Natural killer cell (primary cell): ENCODE data around the gene SRL. TPM values are rescaled to one million over a fixed set of nuclear protein-coding genes. Genes with fewer than 3 reads are reported as not detected.

Experiments used
- ATAC-seq, 3 donors: fragments of 150-1000 bp in 2 of 3; fragments of 200-7000 bp in 1 of 3; cut with Tn5 transposase; 1 replicate in 1 of 3; 2 replicates in 2 of 3; pipeline ENCODE4 v1.10.0; 2021; ENCODE audit warnings: mild to moderate bottlenecking in 2 of 3, moderate library complexity in 2 of 3
- DNase-seq, 2 donors: peaks; one replicate each; pipeline versions ENCODE4 v3.0.0 to v3.0.0-alpha.2; 2013 to 2021; ENCODE audit warnings: mixed read lengths in 1 of 2
- H3K27ac ChIP-seq: one replicate; pipeline ENCODE4 v1.5.1; 2013; ENCODE audit warnings: mild to moderate bottlenecking, low read length
- H3K27me3 ChIP-seq: one replicate; pipeline ENCODE4 v1.6.1; 2013; ENCODE audit warnings: low read length; ENCODE audit not compliant: control insufficient read depth, insufficient read depth
- H3K36me3 ChIP-seq: one replicate; pipeline ENCODE4 v1.6.1; 2013; ENCODE audit warnings: low read length; ENCODE audit not compliant: control insufficient read depth, insufficient read depth
- H3K4me1 ChIP-seq: one replicate; pipeline ENCODE4 v1.6.1; 2013; ENCODE audit warnings: low read length; ENCODE audit not compliant: control insufficient read depth, insufficient read depth
- H3K4me3 ChIP-seq: one replicate; pipeline ENCODE4 v1.5.1; 2013; ENCODE audit warnings: low read length
- H3K9me3 ChIP-seq: one replicate; pipeline ENCODE4 v1.6.1; 2013; ENCODE audit warnings: low read length; ENCODE audit not compliant: control insufficient read depth, insufficient read depth
- H3K27ac Mint-ChIP-seq, 2 donors: one replicate each; pipeline ENCODE4 v1.8.0; 2022; ENCODE audit warnings: mild to moderate bottlenecking in 2 of 2, mixed read lengths in 2 of 2, moderate library complexity in 1 of 2
- H3K27me3 Mint-ChIP-seq, 2 donors: one replicate each; pipeline ENCODE4 v1.8.0; 2022; ENCODE audit warnings: low read depth in 2 of 2, mixed read lengths in 2 of 2
- H3K36me3 Mint-ChIP-seq: one replicate; pipeline ENCODE4 v1.8.0; 2022; ENCODE audit warnings: mixed read lengths
- H3K4me1 Mint-ChIP-seq, 2 donors: one replicate each; pipeline ENCODE4 v1.8.0; 2022; ENCODE audit warnings: mixed read lengths in 2 of 2
- H3K4me3 Mint-ChIP-seq: one replicate; pipeline ENCODE4 v1.8.0; 2022; ENCODE audit warnings: mild to moderate bottlenecking, moderate library complexity, mixed read lengths
- H3K9me3 Mint-ChIP-seq, 2 donors: one replicate each; pipeline ENCODE4 v1.8.0; 2022; ENCODE audit warnings: mixed read lengths in 2 of 2
- CTCF ChIP-seq: fragments of 200-600 bp; IDR thresholded peaks from one replicate; pipeline ENCODE4 v1.8.0; 2022; ENCODE audit warnings: antibody characterized with exemption
- WGBS: methylation state at CpG from one replicate; pipeline ENCODE4 v1.1.7; 2013; ENCODE audit warnings: missing lambda C conversion rate; ENCODE audit not compliant: insufficient coverage; 5-methylcytosine and 5-hydroxymethylcytosine counted together
- intact Hi-C: fragments of 100-400 bp; cut with micrococcal nuclease; formaldehyde crosslinking; loops from one replicate; pipeline ENCODE4 v1.14.2; 2022
- total RNA-seq, 4 donors: library from RNA; stranded (reverse); fragments of 120-200 nt in 1 of 4; gene quantifications; one replicate each; pipeline versions ENCODE4 v1.2.3 to v1.2.4, GENCODE V29; 2013 to 2022

Gene SRL
- total RNA-seq, 3 donors from 2014 or later (not counting 1 experiment from before 2014, with no cell fraction given) = not detected

- no peak overlapping the region for H3K4me3 ChIP-seq
- H3K27ac ChIP-seq = no peak overlapping the region
- no peak overlapping the region for H3K4me3 Mint-ChIP-seq
- H3K4me1 ChIP-seq = peaks cover 6% of the 10 kb centered on the region
- WGBS = 83% methylated on average over 4 of the region's 4 CpGs
- TF ChIP-seq CTCF = no peak
- no peaks in the 10 kb centered on the region for H3K27me3 ChIP-seq
- H3K9me3 Mint-ChIP-seq = no peaks in the 10 kb centered on the region
- intact Hi-C loops = no loop called here
- H3K9me3 ChIP-seq = no peaks in the 10 kb centered on the region
- no peaks in the 10 kb centered on the region for H3K36me3 ChIP-seq
- no peaks in the 10 kb centered on the region for H3K36me3 Mint-ChIP-seq
- H3K4me1 Mint-ChIP-seq = peaks cover 0 to 7% of the 10 kb centered on the region in 2 donors
- no peak for ATAC-seq
- no peak overlapping the region for H3K27ac Mint-ChIP-seq
- no peaks in the 10 kb centered on the region for H3K27me3 Mint-ChIP-seq
- no peak for DNase-seq
Observed at GRCh38 chr16:4198816-4199215, 43.1 kb downstream of the SRL start.

GRCh38 chr16:4194661-4195060 is 47.2 kb downstream of the SRL start:
- H3K4me3 Mint-ChIP-seq = no peak overlapping the region
- Histone ChIP-seq H3K9me3 (no peaks in the 10 kb centered on the region), H3K36me3 (no peaks in the 10 kb centered on the region), H3K4me1 (no peaks in the 10 kb centered on the region), H3K27me3 (no peaks in the 10 kb centered on the region), H3K4me3 (no peak overlapping the region), H3K27ac (no peak overlapping the region)
- no peak for DNase-seq
- H3K27ac Mint-ChIP-seq = no peak overlapping the region
- no peaks in the 10 kb centered on the region for H3K36me3 Mint-ChIP-seq
- H3K9me3 Mint-ChIP-seq = no peaks in the 10 kb centered on the region
- intact Hi-C loops = no loop called here
- H3K27me3 Mint-ChIP-seq = no peaks in the 10 kb centered on the region
- TF ChIP-seq CTCF = no peak
- ATAC-seq = peak in 1 of 3 donors; percentile 41
- H3K4me1 Mint-ChIP-seq = no peaks in the 10 kb centered on the region
- WGBS = 38% methylated on average over 4 of the region's 4 CpGs

GRCh38 chr16:4193920-4194319 is 48.0 kb downstream of the SRL start:
- H3K27ac Mint-ChIP-seq = no peak overlapping the region
- no peak overlapping the region for H3K4me3 ChIP-seq
- H3K4me1 ChIP-seq = no peaks in the 10 kb centered on the region
- DNase-seq (no peak), ATAC-seq (no peak)
- intact Hi-C loops = no loop called here
- no peak overlapping the region for H3K27ac ChIP-seq
- WGBS = 89% methylated on average over 1 of the region's 1 CpG
- no peaks in the 10 kb centered on the region for H3K36me3 ChIP-seq
- H3K4me1 Mint-ChIP-seq = no peaks in the 10 kb centered on the region
- no peak overlapping the region for H3K4me3 Mint-ChIP-seq
- peaks cover 0 to 7% of the 10 kb centered on the region in 2 donors for H3K27me3 Mint-ChIP-seq
- H3K9me3 ChIP-seq = no peaks in the 10 kb centered on the region
- H3K36me3 Mint-ChIP-seq = no peaks in the 10 kb centered on the region
- no peak for TF ChIP-seq CTCF
- no peaks in the 10 kb centered on the region for H3K27me3 ChIP-seq
- no peaks in the 10 kb centered on the region for H3K9me3 Mint-ChIP-seq

- 96% methylated on average over 14 of the region's 14 CpGs for WGBS
- intact Hi-C loops = no loop called here
- Mint-ChIP-seq H3K4me3 (no peak overlapping the region), H3K36me3 (no peaks in the 10 kb centered on the region), H3K9me3 (no peaks in the 10 kb centered on the region), H3K27ac (no peak overlapping the region), H3K4me1 (no peaks in the 10 kb centered on the region), H3K27me3 (peaks cover 0 to 7% of the 10 kb centered on the region in 2 donors)
- ATAC-seq (no peak), DNase-seq (no peak)
- H3K4me1 ChIP-seq = no peaks in the 10 kb centered on the region
- no peaks in the 10 kb centered on the region for H3K36me3 ChIP-seq
- H3K4me3 ChIP-seq = no peak overlapping the region
- no peak overlapping the region for H3K27ac ChIP-seq
- H3K9me3 ChIP-seq = no peaks in the 10 kb centered on the region
- H3K27me3 ChIP-seq = no peaks in the 10 kb centered on the region
- TF ChIP-seq CTCF = no peak
Observed at GRCh38 chr16:4192206-4192605, 49.7 kb downstream of the SRL start.
